Stimulated activated CD4-positive, alpha-beta T cell treated with anti-CD3 and anti-CD28 coated beads, Interleukin-4, amount 100 ng/mL, for 4 hours (primary cell): ENCODE measurements around the gene DCTN3.

ENCODE experiments used
- DNase-seq, 2 experiments: peaks; one replicate each; pipeline ENCODE4 v3.0.0-alpha.2; 2020

Gene DCTN3

DNA sequence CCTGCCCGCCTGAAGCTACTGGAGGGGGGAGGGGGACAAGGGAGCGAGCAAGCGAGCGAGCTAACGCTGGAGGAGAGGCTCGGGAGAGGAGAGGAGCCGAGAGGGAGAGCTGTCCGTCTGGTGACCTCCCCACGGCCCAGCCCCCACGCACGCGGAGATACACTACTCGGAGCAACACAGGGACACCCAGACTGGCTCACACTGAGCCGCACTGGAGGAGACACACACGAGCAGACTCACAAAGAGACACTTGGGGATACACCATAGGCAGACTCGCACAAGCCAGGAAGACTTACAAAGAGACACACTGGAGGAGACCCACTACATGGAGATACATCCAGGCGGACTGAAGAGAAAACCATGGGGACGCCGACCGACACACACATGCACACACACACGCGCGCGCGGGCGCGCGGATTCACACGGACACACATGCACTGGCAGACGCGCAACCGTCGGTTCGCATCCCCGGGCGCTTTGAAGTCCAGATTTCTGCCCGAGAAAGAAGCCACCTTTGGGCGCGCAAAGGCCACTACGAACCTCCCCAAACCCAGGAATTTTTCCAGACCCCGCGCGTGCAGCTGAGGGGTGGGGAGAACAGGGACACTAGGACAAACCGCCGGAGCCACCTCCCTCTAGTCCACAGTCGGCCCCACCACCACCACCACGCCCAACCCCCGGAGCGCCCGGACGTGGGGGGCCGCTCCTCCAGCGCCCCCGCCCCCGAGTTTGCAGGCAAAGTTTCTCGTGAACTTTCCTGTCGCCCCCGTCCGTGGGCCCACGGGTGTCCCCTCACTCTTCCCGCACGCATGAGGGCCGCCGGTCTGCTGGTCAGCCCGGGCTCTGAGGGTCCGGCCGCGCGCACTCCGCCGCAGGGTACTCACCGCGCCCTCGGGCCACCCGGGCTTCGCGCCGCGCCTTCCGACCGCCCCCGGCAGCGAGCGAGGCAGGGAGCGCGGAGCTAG lies 31.3 kb downstream of the DCTN3 start:
- no peak for DNase-seq

- no peak for DNase-seq
These were observed 33.0 kb downstream of the DCTN3 start for GRCh38 chr9:34587271-34587670.

DNA sequence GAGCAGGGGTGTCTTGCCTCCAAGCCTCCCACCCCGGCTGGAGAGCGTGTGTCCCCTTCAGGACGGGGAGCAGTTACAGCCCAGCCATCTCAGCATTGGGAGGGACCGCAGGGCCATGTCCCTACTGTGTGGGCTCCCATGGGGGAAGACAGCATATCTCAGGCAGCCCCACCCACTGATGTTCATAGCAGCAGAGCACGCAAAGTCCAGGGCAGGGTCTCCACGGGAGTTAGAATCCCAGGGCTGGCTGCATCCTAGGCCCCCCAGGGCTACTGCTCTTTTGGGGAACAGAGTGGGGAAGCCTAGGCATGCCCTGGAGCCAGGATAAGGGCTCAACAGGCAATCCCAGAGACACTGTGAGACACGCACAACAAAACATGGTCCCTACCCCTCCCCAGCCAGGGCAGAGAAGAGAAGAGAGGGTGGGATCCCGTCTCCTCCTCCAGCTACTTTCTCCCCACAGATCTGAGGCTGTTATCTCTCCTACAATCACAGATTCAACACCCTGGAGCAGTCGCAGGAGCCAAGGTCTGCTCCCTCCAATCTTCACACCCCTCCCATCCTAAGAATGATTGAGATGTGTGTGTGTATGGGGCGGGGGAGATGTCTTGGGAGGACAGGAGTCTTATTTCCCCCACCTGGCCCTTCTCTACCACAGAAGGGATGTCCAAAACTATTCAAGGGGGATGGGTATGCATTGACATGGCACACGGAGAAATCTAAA lies 34.2 kb downstream of the DCTN3 start:
- no peak for DNase-seq

DNA sequence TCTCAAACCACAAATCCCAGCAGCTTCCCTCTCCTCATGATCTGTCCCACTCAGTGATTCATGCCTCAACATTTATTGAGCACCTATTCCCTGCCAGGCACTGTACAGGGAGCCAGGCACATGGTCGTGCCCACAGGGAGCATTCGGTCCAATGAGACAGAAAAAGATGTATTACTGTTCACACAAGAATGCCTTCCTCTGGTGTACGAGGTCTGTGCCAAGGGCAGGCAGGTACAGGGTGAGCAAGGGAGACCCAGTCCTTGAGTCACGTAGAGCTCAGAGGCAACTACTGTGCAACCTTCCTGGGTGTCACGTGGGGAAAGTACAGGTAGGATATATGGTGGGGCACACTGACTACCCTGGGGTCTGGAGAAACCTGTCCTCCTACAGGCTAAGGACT lies 35.3 kb downstream of the DCTN3 start:
- no peak for DNase-seq

- no peak for DNase-seq
These were observed 37.5 kb downstream of the DCTN3 start for GRCh38 chr9:34582787-34583186.

DNA sequence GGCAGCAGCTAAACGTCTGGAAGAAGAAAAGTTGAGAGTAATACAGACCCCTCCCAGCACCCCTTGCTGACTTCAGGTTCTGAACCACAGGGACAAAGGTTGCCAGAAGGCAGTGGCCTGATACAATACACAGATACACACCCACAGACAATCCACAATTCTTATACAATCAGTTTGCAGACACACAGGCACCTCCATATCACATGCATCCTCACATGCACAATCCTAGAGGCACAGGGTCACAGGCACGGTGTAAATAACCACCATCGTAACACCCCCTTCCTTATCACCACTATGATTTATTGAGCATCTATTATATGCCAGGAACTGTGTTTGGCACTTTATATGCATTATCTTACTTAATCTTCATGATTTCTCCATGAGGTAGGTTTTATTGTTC lies 39.0 kb downstream of the DCTN3 start:
- no peak for DNase-seq

DNA sequence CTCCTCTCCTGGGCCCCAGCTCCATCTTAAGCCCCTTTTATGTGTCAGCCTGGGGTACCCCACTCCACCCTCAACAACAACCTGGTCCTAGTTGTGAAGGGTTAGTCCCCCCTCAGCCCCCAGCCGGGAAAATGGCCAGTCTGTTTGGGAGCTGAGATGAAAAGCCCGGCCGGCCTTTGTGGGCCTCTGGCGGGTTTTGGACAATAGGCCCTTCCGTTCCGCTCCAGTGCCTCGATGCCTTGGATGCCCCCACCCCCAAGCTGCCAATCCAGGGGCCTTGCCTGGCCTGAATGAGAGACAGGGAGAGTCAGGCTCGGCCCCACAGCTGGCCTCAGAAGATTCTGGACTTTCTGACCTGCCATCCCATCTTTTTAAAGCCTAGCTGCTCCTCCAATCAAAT lies 39.9 kb downstream of the DCTN3 start:
- DNase-seq, result no peak

DNA sequence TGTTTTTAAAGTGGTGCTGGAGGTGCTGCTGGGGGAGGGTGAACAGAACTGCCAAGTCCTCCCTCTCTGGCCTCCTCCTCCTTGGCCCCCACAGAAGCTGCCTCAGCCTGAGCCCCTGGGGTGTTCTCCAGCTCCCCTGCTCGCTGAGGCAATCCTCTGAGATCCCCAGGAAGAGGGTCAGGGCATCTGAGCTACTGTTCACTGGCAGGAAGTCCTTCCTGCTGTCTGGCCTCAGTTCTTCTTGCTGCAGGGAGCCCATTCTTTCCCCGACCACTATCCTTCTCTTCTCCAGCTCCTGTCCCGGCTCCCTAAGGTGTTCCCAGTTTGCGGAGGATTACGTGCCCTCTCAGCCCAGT lies 40.5 kb downstream of the DCTN3 start:
- no peak for DNase-seq

DNA sequence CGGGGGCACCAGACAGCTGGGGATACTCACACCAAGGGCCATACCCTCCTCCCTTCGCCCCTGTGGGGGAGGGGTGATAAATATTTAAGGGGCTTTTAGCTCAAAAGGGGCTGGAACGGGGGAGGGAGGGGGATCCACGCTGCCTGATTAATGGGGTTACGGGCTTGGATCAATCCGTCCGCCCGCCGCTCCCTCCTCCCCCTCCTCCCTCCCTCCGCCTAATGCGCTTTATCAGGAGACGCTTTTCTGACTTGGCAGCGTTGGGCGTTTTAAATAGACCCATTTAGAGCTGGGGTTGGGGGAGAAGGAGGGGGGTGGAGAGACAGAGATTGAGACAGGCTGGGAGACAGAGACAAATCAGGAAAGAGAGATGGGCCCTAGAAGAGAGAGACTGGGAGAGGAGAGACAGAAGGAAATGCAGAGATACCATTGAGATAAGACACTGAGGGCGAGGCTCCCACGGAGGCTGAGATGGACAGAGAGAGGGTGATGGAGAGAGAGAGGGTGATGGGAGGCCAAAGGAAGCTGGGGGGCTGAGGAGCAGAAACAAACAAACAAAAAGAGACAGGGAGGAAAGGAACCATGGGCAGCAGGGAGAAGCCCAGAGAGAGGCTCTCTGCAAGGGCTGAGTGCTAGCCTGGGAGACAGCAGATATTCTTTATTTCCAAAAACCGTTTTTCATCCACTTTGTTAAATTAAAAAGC lies 41.0 kb downstream of the DCTN3 start:
- no peak for DNase-seq

DNA sequence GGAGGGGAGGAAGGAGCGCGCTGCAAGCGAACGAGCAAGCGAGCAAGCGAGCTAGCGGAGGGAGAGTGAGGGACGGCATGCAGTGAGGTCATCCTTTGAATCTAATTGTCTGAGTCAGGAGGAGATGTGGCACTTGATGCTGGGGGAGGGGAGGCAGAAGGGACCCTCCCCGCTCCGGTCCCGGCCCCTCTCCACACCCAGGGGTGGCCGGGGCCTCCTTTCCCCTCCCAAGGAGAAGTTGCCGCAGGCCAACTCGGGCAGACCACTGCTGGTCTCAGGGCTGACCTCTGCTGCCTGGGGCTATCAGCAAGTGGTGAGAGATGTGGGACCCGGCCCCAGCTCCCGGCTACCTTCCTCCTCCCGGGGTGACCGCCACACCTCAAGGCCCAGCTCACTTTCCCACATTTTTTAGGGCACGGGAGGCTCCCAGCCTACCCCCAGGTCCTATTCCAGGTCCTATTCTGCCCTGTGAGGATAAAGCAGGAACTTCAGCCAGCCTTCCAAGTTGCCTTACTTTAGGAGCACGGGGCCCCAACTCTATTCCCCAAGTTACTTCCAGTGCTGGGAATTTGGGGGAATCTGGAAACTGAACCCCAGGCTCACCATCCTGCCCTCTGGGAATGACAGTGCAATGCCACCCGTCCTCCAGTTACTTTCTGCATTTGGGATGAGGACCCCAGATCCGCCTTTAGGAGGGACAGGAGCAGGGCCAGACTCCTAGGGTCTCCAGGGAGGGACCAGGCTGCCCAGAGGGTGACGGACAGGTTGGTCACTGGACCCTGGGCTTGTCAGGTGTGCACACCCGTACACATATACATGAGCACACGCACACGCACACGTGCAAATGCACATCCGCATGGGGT lies 41.8 kb downstream of the DCTN3 start:
- DNase-seq, result no peak

DNA sequence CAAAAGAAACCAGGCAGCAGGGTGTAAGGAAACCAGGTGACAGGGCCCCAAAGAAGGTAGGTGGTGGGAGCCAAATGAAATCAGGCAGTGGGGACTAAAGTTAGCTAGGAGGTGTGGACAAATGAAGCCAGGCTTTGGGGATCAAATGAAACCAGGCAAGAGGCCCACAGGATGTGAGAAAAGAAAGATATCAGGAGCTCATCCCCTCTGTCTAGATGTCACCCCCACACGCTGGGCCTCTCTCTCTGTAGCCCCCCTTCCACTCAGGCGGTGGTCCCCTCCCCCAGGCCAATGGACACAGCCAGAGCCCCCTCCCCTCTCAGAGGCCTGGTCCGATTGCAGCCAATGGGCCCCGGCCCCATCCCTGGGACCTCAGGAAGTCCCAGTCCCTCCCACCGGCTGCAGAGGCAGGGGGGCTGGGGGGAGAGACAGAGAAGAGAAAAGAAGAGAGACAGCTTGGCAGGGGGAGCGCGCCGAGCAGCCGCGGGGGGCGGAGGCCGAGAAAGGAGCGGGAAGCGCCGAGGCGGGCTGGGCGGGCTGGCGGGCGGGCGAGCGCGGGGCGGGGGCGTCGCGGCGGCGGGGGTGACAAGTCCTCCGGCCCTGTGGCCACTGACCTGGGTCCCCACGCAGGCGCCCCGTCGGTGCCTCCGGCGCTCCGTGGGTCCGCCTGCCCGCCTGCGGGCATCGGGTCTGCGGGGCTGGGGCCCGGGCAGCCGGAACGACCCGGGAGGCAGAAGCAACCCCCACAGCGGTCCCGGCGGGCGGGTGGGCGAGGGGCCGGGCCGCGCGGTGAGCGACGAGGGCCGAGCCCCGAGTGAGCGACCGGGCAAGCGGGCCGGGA lies 42.7 kb downstream of the DCTN3 start:
- DNase-seq, result no peak

GRCh38 chr9:34576597-34577399 lies 43.5 kb downstream of the DCTN3 start:
- DNase-seq, result no peak

DNA sequence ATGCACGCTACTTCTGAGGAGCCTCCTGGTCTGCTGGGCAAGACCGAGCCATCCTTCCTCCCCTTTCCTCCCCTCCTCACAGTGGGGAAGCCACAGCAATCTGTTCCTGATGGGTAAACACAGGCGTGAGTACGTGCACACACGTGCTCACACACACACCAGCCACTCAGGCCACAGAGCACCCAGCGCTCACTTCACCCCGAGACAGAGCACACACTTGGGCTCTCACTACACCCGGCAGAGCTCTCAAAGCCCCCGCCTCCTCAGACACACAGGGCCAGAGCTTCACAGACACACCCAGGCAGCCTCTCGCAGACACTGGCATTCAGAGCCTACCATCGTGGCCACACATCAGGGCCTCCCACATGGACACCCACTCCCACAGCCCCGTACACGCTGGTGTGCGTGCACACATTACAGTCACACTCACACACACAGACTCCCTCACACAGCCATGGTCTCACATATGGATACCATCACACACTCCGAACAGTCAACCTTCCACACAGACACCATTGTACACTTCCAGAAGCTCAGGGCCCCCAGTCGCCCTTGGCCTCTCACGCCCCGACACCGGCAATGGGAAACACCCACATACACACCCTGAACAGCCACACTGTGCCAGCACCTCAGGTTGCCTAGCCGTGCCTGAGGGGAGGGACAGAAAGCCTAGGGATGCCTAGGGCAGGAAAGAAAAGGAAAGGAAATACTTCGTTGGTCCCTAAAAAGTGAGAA lies 44.3 kb downstream of the DCTN3 start:
- no peak for DNase-seq

DNA sequence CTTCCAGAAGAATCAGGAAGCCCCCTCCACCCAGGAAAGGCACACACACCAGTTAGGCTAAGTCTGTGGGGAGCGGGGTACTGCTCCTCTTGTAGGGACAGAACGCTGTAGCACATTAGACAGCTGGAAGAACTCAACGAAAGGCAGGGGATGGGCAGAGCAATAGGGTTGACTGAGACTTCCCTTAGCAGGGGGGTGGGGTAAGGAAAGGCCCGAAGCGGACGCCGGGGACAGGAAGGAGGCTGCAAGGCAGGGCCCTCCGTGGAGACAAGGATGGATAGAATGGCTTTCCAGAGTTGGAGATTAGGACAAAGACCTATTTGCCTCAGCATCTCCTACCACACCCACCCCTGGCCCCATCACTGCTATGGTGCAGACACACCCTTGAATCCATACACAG lies 45.1 kb downstream of the DCTN3 start:
- no peak for DNase-seq

DNA sequence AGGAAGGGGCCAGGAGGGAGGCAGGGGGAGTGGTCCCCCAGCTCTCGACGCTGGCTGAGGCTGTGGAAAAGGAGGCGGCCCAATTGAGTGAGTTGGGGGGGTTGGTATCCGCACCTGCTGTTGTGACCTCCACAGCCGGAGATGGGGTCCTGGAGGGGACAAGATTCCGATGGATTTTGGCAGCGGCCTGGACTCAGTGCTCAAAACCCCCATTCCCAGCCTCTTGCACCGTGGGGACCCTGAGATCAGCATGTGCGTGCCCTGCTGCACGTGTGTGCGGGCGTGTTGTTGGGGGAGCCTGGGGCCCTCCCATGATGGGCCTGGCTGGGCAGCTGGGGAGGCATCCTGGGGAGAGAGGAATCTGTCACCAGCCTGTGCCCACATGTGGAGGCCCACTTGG lies 45.7 kb downstream of the DCTN3 start:
- no peak for DNase-seq

GRCh38 chr9:34573599-34574325 lies 46.5 kb downstream of the DCTN3 start:
- no peak for DNase-seq

GRCh38 chr9:34572628-34573027 lies 47.7 kb downstream of the DCTN3 start:
- DNase-seq, result no peak

- no peak for DNase-seq
These were observed 48.2 kb downstream of the DCTN3 start for GRCh38 chr9:34572092-34572491.

GRCh38 chr9:34571481-34571810 lies 48.8 kb downstream of the DCTN3 start:
- DNase-seq, result no peak
